ENCODE results near the gene ATOX1. TPM values are rescaled to one million over a fixed set of nuclear protein-coding genes. Genes with fewer than 3 reads are reported as not detected.

ATOX1 gene
- total and polyA plus RNA-seq, 2 of the 8 experiments (the other 6 are each of a cell fraction or from before 2014, with no cell fraction given): 79.9 to 232 TPM

GRCh38 chr5:151730381-151730780, 28.1 kb downstream of the ATOX1 start:
- H2AFZ ChIP-seq (ENCODE audit: low read length): no peak overlapping the region
- no peak overlapping the region for H3K18ac ChIP-seq (ENCODE audit: extremely low read depth, low read length)
- no peak overlapping the region for H4K5ac ChIP-seq (ENCODE audit: insufficient read length, low read depth, low read length)
- no peak overlapping the region for H3K9ac ChIP-seq (replicated peaks in 1 of 4; ENCODE audit: extremely low read depth in 1 of 4, low read depth in 3 of 4, low read length in 3 of 4)
- H4K20me1 ChIP-seq (replicated peaks in 1 of 2; ENCODE audit: control insufficient read depth in 1 of 2, insufficient read depth in 2 of 2, low read length in 2 of 2): no peaks in the 10 kb centered on the region
- H2AK5ac ChIP-seq (ENCODE audit: low read depth, low read length): no peak overlapping the region
- no peak overlapping the region for H3K56ac ChIP-seq (replicated peaks; ENCODE audit: insufficient read length, low read depth, low read length)
- no peak for TF ChIP-seq KDM1A (IDR thresholded peaks at IDR 0.05; ENCODE audit: borderline replicate concordance, low read length)
- no peak overlapping the region for H4K8ac ChIP-seq (ENCODE audit: extremely low read depth, insufficient read depth, low read length)
- no peak overlapping the region for H2BK120ac ChIP-seq (replicated peaks; ENCODE audit: low read depth, low read length)
- no peak overlapping the region for H2BK12ac ChIP-seq (ENCODE audit: low read depth, low read length)
- H4K91ac ChIP-seq (replicated peaks; ENCODE audit: insufficient read length, low read length): no peak overlapping the region
- peaks cover 0 to 8% (median 0%) of the 10 kb centered on the region in 4 experiments; a peak in 3 of 8 replicates for H3K36me3 ChIP-seq (ENCODE audit: control insufficient read depth in 2 of 4, insufficient read depth in 4 of 4, low read length in 3 of 4)
- no peak overlapping the region for H2BK20ac ChIP-seq (ENCODE audit: low read length)
- no peak overlapping the region for H3K4me2 ChIP-seq (ENCODE audit: insufficient read depth in 1 of 2, low read depth in 2 of 2, low read length in 2 of 2)
- H2BK5ac ChIP-seq (ENCODE audit: low read depth, low read length): no peak overlapping the region
- H3K23me2 ChIP-seq (ENCODE audit: low read depth, low read length): peaks cover 2% of the 10 kb centered on the region; the same call in 1 of the 2 replicates
- POLR2A ChIA-PET (ENCODE audit: partially characterized antibody): no interaction called here
- no peak overlapping the region for H3K14ac ChIP-seq (ENCODE audit: insufficient read length)
- H3K79me2 ChIP-seq (ENCODE audit: control insufficient read depth in 1 of 2, insufficient read depth in 2 of 2, low read length in 2 of 2): no peaks in the 10 kb centered on the region
- H3K4ac ChIP-seq (replicated peaks; ENCODE audit: insufficient read length, low read depth, low read length): no peak overlapping the region
- no peaks in the 10 kb centered on the region for H3K79me1 ChIP-seq (ENCODE audit: low read depth, low read length)
- peaks cover 13 to 19% of the 10 kb centered on the region in 2 experiments for H3K9me3 ChIP-seq (ENCODE audit: insufficient read depth in 2 of 2, low read depth in 1 of 2, low read length in 1 of 2)
- no peak overlapping the region for H2BK15ac ChIP-seq (ENCODE audit: low read length)
- CTCF ChIA-PET (ENCODE audit: partially characterized antibody): interaction anchor here (1.1 to 38.0 kb wide), 4 partner anchors 10 to 66 kb away, joined by 3 to 991 read pairs (median 112); no protein-coding TSS in a partner anchor
- H3K27ac ChIP-seq (ENCODE audit: low read depth, low read length): no peak overlapping the region
- H3K23ac ChIP-seq (ENCODE audit: insufficient read length): no peak overlapping the region
- DNase-seq (ENCODE audit: low read depth in 1 of 2, low spot score in 2 of 2) (no peak), FAIRE-seq (no peak)
- peaks cover 0 to 7% (median 3%) of the 10 kb centered on the region in 4 experiments; a peak in 3 of 7 replicates for H3K4me1 ChIP-seq (replicated peaks in 1 of 4; ENCODE audit: control insufficient read depth in 3 of 4, insufficient read depth in 4 of 4, low read length in 3 of 4)
- 0 out of 8 replicates have a peak overlapping the region, but pooled peaks of 1 of the 4 experiments have one; percentile 9 for H3K4me3 ChIP-seq (ENCODE audit: extremely low read depth in 1 of 4, insufficient read depth in 2 of 4, low read depth in 3 of 4, low read length in 4 of 4)
- H3K27me3 ChIP-seq (replicated peaks in 1 of 4; ENCODE audit: control insufficient read depth in 3 of 4, extremely low read depth in 1 of 4, insufficient read depth in 3 of 4, low read length in 3 of 4): no peaks in the 10 kb centered on the region
- WGBS, 2 experiments (ENCODE audit: extremely low coverage in 1 of 2, insufficient coverage in 1 of 2, insufficient read length in 1 of 2, insufficient replicate concordance in 2 of 2, low coverage in 1 of 2, low lambda C conversion rate in 2 of 2, missing lambda C conversion rate in 1 of 2): 93% methylated on average over 7 of the region's 7 CpGs; no CpG with 5 or more reads in 1 of the 2 experiments

All from H1 (cell line).